Measurements from ENCODE around the gene OCIAD1.
"Not testable (repeated sequence)": the region's sequence is repeated elsewhere in the genome, so short reads cannot be mapped to it uniquely, and the experiment has no call there.

DNA sequence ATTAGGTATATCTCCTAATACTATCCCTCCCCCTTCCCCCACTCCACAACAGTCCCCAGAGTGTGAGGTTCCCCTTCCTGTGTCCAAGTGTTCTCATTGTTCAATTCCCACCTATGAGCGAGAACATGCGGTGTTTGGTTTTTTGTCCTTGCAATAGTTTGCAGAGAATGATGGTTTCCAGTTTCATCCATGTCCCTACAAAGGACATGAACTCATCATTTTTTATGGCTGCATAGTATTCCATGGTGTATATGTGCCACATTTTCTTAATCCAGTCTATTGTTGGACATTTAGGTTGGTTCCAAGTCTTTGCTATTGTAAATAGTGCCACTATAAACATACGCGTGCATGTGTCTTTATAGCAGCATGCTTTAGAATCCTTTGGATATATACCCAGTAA lies 33.8 kb downstream of the OCIAD1 start:
- TF ChIP-seq, protein P1, sequence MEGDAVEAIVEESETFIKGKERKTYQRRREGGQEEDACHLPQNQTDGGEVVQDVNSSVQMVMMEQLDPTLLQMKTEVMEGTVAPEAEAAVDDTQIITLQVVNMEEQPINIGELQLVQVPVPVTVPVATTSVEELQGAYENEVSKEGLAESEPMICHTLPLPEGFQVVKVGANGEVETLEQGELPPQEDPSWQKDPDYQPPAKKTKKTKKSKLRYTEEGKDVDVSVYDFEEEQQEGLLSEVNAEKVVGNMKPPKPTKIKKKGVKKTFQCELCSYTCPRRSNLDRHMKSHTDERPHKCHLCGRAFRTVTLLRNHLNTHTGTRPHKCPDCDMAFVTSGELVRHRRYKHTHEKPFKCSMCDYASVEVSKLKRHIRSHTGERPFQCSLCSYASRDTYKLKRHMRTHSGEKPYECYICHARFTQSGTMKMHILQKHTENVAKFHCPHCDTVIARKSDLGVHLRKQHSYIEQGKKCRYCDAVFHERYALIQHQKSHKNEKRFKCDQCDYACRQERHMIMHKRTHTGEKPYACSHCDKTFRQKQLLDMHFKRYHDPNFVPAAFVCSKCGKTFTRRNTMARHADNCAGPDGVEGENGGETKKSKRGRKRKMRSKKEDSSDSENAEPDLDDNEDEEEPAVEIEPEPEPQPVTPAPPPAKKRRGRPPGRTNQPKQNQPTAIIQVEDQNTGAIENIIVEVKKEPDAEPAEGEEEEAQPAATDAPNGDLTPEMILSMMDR (IDR thresholded peaks at IDR 0.05) = not testable (repeated sequence)
- not testable (repeated sequence) for TF ChIP-seq ZFX (IDR thresholded peaks at IDR 0.05; ENCODE audit: borderline replicate concordance)

All from 22Rv1 (cell line).